Neuron (in vitro differentiated cells): ENCODE results near the gene TMEM106C.

Experiments
- H2AFZ ChIP-seq: one replicate; pipeline ENCODE4 v1.6.1; 2013; ENCODE audit warnings: low read depth, mild to moderate bottlenecking, inconsistent platforms, low read length, moderate library complexity
- H3K27me3 ChIP-seq: one replicate; pipeline ENCODE4 v1.6.1; 2013; ENCODE audit warnings: low read length; ENCODE audit not compliant: insufficient read depth
- H3K36me3 ChIP-seq: one replicate; pipeline ENCODE4 v1.6.1; 2013; ENCODE audit warnings: low read length; ENCODE audit not compliant: insufficient read depth
- H3K4me1 ChIP-seq: one replicate; pipeline ENCODE4 v1.6.1; 2013; ENCODE audit warnings: low read length; ENCODE audit not compliant: insufficient read depth
- H3K4me3 ChIP-seq: 2 replicates; pipeline ENCODE4 v1.5.1; 2013; ENCODE audit warnings: mild to moderate bottlenecking, low read length, moderate library complexity
- H3K9me3 ChIP-seq: one replicate; pipeline ENCODE4 v1.6.1; 2013; ENCODE audit warnings: low read length

Gene TMEM106C

GRCh38 chr12:47978598-47978873, 15.1 kb downstream of the TMEM106C start:
- peaks cover 96% of the 10 kb centered on the region for H3K36me3 ChIP-seq
- no peaks in the 10 kb centered on the region for H3K27me3 ChIP-seq

GRCh38 chr12:47979166-47979565, 15.8 kb downstream of the TMEM106C start:
- no peak overlapping the region for H2AFZ ChIP-seq
- H3K4me3 ChIP-seq: no peak overlapping the region
- H3K4me1 ChIP-seq: no peaks in the 10 kb centered on the region
- no peaks in the 10 kb centered on the region for H3K27me3 ChIP-seq
- no peaks in the 10 kb centered on the region for H3K9me3 ChIP-seq
- peaks cover 96% of the 10 kb centered on the region for H3K36me3 ChIP-seq

More at GRCh38 chr12:47978598-47978873, 15.1 kb downstream of the TMEM106C start:
- H2AFZ ChIP-seq: no peak overlapping the region
- H3K9me3 ChIP-seq: no peaks in the 10 kb centered on the region
- no peak overlapping the region for H3K4me3 ChIP-seq
- no peaks in the 10 kb centered on the region for H3K4me1 ChIP-seq

GRCh38 chr12:47979686-47980085, 16.3 kb downstream of the TMEM106C start:
- no peak overlapping the region for H2AFZ ChIP-seq
- peaks cover 96% of the 10 kb centered on the region for H3K36me3 ChIP-seq
- H3K9me3 ChIP-seq: no peaks in the 10 kb centered on the region
- no peaks in the 10 kb centered on the region for H3K4me1 ChIP-seq
- H3K27me3 ChIP-seq: no peaks in the 10 kb centered on the region
- no peak overlapping the region for H3K4me3 ChIP-seq

- H3K4me3 ChIP-seq: no peak overlapping the region
- H2AFZ ChIP-seq: no peak overlapping the region
- no peaks in the 10 kb centered on the region for H3K27me3 ChIP-seq
- H3K36me3 ChIP-seq: peaks cover 96% of the 10 kb centered on the region
- H3K4me1 ChIP-seq: no peaks in the 10 kb centered on the region
- no peaks in the 10 kb centered on the region for H3K9me3 ChIP-seq
These were observed 16.8 kb downstream of the TMEM106C start for GRCh38 chr12:47980197-47980596.

- Histone ChIP-seq H3K36me3 (peaks cover 96% of the 10 kb centered on the region), H3K4me3 (no peak overlapping the region)
These were observed 17.5 kb downstream of the TMEM106C start for GRCh38 chr12:47980779-47981495.

GRCh38 chr12:47981496-47982260, 18.3 kb downstream of the TMEM106C start:
- Histone ChIP-seq H3K4me3 (no peak overlapping the region), H3K36me3 (peaks cover 96% of the 10 kb centered on the region)

More at GRCh38 chr12:47980779-47981495, 17.5 kb downstream of the TMEM106C start:
- Histone ChIP-seq H3K9me3 (no peaks in the 10 kb centered on the region), H3K4me1 (no peaks in the 10 kb centered on the region), H3K27me3 (no peaks in the 10 kb centered on the region), H2AFZ (no peak overlapping the region)

GRCh38 chr12:47982311-47982710, 18.9 kb downstream of the TMEM106C start:
- Histone ChIP-seq H3K9me3 (no peaks in the 10 kb centered on the region), H3K27me3 (no peaks in the 10 kb centered on the region), H2AFZ (no peak overlapping the region), H3K4me1 (no peaks in the 10 kb centered on the region), H3K4me3 (no peak overlapping the region), H3K36me3 (peaks cover 96% of the 10 kb centered on the region)

More at GRCh38 chr12:47981496-47982260, 18.3 kb downstream of the TMEM106C start:
- Histone ChIP-seq H3K9me3 (no peaks in the 10 kb centered on the region), H3K4me1 (no peaks in the 10 kb centered on the region), H3K27me3 (no peaks in the 10 kb centered on the region), H2AFZ (no peak overlapping the region)

- peaks cover 96% of the 10 kb centered on the region for H3K36me3 ChIP-seq
- no peaks in the 10 kb centered on the region for H3K9me3 ChIP-seq
- no peak overlapping the region for H3K4me3 ChIP-seq
- H2AFZ ChIP-seq: no peak overlapping the region
- H3K27me3 ChIP-seq: no peaks in the 10 kb centered on the region
- peaks cover 4% of the 10 kb centered on the region for H3K4me1 ChIP-seq
These were observed 19.4 kb downstream of the TMEM106C start for GRCh38 chr12:47982770-47983169.

GRCh38 chr12:47983541-47984115, 20.2 kb downstream of the TMEM106C start:
- Histone ChIP-seq H3K27me3 (no peaks in the 10 kb centered on the region), H3K4me3 (no peak overlapping the region), H2AFZ (no peak overlapping the region), H3K4me1 (peaks cover 13% of the 10 kb centered on the region), H3K36me3 (peaks cover 88% of the 10 kb centered on the region), H3K9me3 (no peaks in the 10 kb centered on the region)

GRCh38 chr12:47984331-47984801, 21.0 kb downstream of the TMEM106C start:
- Histone ChIP-seq H3K36me3 (peaks cover 81% of the 10 kb centered on the region), H3K27me3 (no peaks in the 10 kb centered on the region)

GRCh38 chr12:47985596-47986290, 22.3 kb downstream of the TMEM106C start:
- H3K27me3 ChIP-seq: no peaks in the 10 kb centered on the region
- no peaks in the 10 kb centered on the region for H3K9me3 ChIP-seq
- H3K4me3 ChIP-seq: no peak overlapping the region
- peaks cover 75% of the 10 kb centered on the region for H3K36me3 ChIP-seq
- peaks cover 21% of the 10 kb centered on the region for H3K4me1 ChIP-seq
- H2AFZ ChIP-seq: no peak overlapping the region

More at GRCh38 chr12:47984331-47984801, 21.0 kb downstream of the TMEM106C start:
- Histone ChIP-seq H3K4me3 (no peak overlapping the region), H2AFZ (no peak overlapping the region), H3K9me3 (no peaks in the 10 kb centered on the region), H3K4me1 (peaks cover 20% of the 10 kb centered on the region)

- Histone ChIP-seq H3K36me3 (peaks cover 69% of the 10 kb centered on the region), H3K4me3 (no peak overlapping the region), H3K27me3 (no peaks in the 10 kb centered on the region), H2AFZ (no peak overlapping the region), H3K9me3 (no peaks in the 10 kb centered on the region), H3K4me1 (peaks cover 21% of the 10 kb centered on the region)
These were observed 22.9 kb downstream of the TMEM106C start for GRCh38 chr12:47986291-47986660.

GRCh38 chr12:47986832-47987231, 23.4 kb downstream of the TMEM106C start:
- H3K9me3 ChIP-seq: no peaks in the 10 kb centered on the region
- no peaks in the 10 kb centered on the region for H3K27me3 ChIP-seq
- no peak overlapping the region for H2AFZ ChIP-seq
- H3K36me3 ChIP-seq: peaks cover 66% of the 10 kb centered on the region
- H3K4me1 ChIP-seq: peaks cover 21% of the 10 kb centered on the region
- no peak overlapping the region for H3K4me3 ChIP-seq
